Fibroblast of skin of scalp (primary cell): Measurements from ENCODE around the gene POMP. TPM values are rescaled to one million over a fixed set of nuclear protein-coding genes. Genes with fewer than 3 reads are reported as not detected.

Experiments used
- DNase-seq: peaks from one replicate; pipeline ENCODE4 v3.0.0-alpha.2; 2013
- polyA plus RNA-seq, 2 experiments: library from polyadenylated mRNA; unstranded; fragments of 120-200 nt; gene quantifications; one replicate each; pipeline ENCODE4 v1.2.1, GENCODE V29; 2013; ENCODE audit not compliant: insufficient read length in 2 of 2

Gene POMP
- polyA plus RNA-seq (2013, experiment 1 of 2; ENCODE audit: insufficient read length): 121 TPM
- polyA plus RNA-seq (2013, experiment 2 of 2; ENCODE audit: insufficient read length): 125 TPM

- DNase-seq: peak; percentile 94
Observed at GRCh38 chr13:28658796-28659620, at the start of gene POMP. Gene POMP, plus strand, starts transcription at chr13:28659130. Its CDS starts 55 bp downstream, at chr13:28659185.

- DNase-seq: no peak
Observed at GRCh38 chr13:28609381-28609780, 49.5 kb upstream of the POMP start.

GRCh38 chr13:28609926-28610325 lies 49.0 kb upstream of the POMP start:
- DNase-seq: peak; percentile 86

- no peak for DNase-seq
Observed at GRCh38 chr13:28610996-28611395, 47.9 kb upstream of the POMP start.

GRCh38 chr13:28611654-28612131 lies 47.2 kb upstream of the POMP start:
- DNase-seq: peak; percentile 21

- DNase-seq: no peak
Observed at GRCh38 chr13:28613562-28613961, 45.4 kb upstream of the POMP start.

- DNase-seq: no peak
Observed at GRCh38 chr13:28615916-28616446, 42.9 kb upstream of the POMP start.

- peak; percentile 28 for DNase-seq
Observed at GRCh38 chr13:28618230-28618994, 40.5 kb upstream of the POMP start.

- peak; percentile 77 for DNase-seq
Observed at GRCh38 chr13:28620011-28620830, 38.7 kb upstream of the POMP start.

GRCh38 chr13:28621449-28621848 lies 37.5 kb upstream of the POMP start:
- DNase-seq: no peak

GRCh38 chr13:28622286-28622685 lies 36.6 kb upstream of the POMP start:
- DNase-seq: no peak

GRCh38 chr13:28623782-28624706 lies 34.9 kb upstream of the POMP start:
- DNase-seq: no peak

- no peak for DNase-seq
Observed at GRCh38 chr13:28624707-28625432, 34.1 kb upstream of the POMP start.

- DNase-seq: no peak
Observed at GRCh38 chr13:28626266-28626665, 32.7 kb upstream of the POMP start.

GRCh38 chr13:28628241-28628640 lies 30.7 kb upstream of the POMP start:
- no peak for DNase-seq

- no peak for DNase-seq
Observed at GRCh38 chr13:28630869-28631268, 28.1 kb upstream of the POMP start.

- peak; percentile 49 for DNase-seq
Observed at GRCh38 chr13:28631801-28632200, 27.1 kb upstream of the POMP start.

GRCh38 chr13:28636069-28636468 lies 22.9 kb upstream of the POMP start:
- DNase-seq: peak; percentile 91

- peak; percentile 82 for DNase-seq
Observed at GRCh38 chr13:28636677-28637317, 22.1 kb upstream of the POMP start.
